NCI-H226 (cell line): Measurements from ENCODE around the gene MFSD1.

Source experiments
- DNase-seq: peaks from one replicate; pipeline ENCODE4 v3.0.0-alpha.2; 2015

MFSD1 gene

GRCh38 chr3:158820521-158820920, 18.7 kb downstream of the MFSD1 start:
- DNase-seq = no peak

GRCh38 chr3:158821847-158822246, 20.0 kb downstream of the MFSD1 start:
- DNase-seq = no peak

- DNase-seq = no peak
Measured at GRCh38 chr3:158823426-158823825, 21.6 kb downstream of the MFSD1 start.

- DNase-seq = no peak
Measured at GRCh38 chr3:158827773-158828172, 25.9 kb downstream of the MFSD1 start.

- peak; percentile 45 for DNase-seq
Measured at GRCh38 chr3:158830391-158830790, 28.5 kb downstream of the MFSD1 start.

- DNase-seq = no peak
Measured at GRCh38 chr3:158831861-158832260, 30.0 kb downstream of the MFSD1 start.

GRCh38 chr3:158835631-158836030, 33.8 kb downstream of the MFSD1 start:
- no peak for DNase-seq

GRCh38 chr3:158836312-158836711, 34.5 kb downstream of the MFSD1 start:
- no peak for DNase-seq

- DNase-seq = no peak
Measured at GRCh38 chr3:158837240-158837639, 35.4 kb downstream of the MFSD1 start.

- DNase-seq = no peak
Measured at GRCh38 chr3:158839966-158840365, 38.1 kb downstream of the MFSD1 start.

- no peak for DNase-seq
Measured at GRCh38 chr3:158841387-158841786, 39.5 kb downstream of the MFSD1 start.

GRCh38 chr3:158842976-158843375, 41.1 kb downstream of the MFSD1 start:
- no peak for DNase-seq

- DNase-seq = peak; percentile 22
Measured at GRCh38 chr3:158845765-158846350, 44.0 kb downstream of the MFSD1 start.

- DNase-seq = no peak
Measured at GRCh38 chr3:158846803-158847451, 45.1 kb downstream of the MFSD1 start.

- DNase-seq = peak; percentile 13
Measured at GRCh38 chr3:158847452-158847821, 45.6 kb downstream of the MFSD1 start.

GRCh38 chr3:158847885-158848284, 46.0 kb downstream of the MFSD1 start:
- no peak for DNase-seq

- no peak for DNase-seq
Measured at GRCh38 chr3:158849757-158850156, 47.9 kb downstream of the MFSD1 start.

GRCh38 chr3:158859362-158859761, 57.5 kb downstream of the MFSD1 start:
- DNase-seq = no peak

GRCh38 chr3:158863247-158863646, 61.4 kb downstream of the MFSD1 start:
- DNase-seq = no peak

- no peak for DNase-seq
Measured at GRCh38 chr3:158864492-158864891, 62.6 kb downstream of the MFSD1 start.

- no peak for DNase-seq
Measured at GRCh38 chr3:158875700-158876099, 73.8 kb downstream of the MFSD1 start.
